PC-9 (cell line): ENCODE data around the gene TRANK1.

Source experiments
- CTCF ChIP-seq: fragments of 200-600 bp; sonication (generic); conservative IDR thresholded peaks from 2 replicates; pipeline ENCODE4 v1.6.1; 2017; ENCODE audit warnings: mixed run types, antibody characterized with exemption, mild to moderate bottlenecking, moderate library complexity
- EZH2 ChIP-seq: fragments of 200-600 bp; sonication (generic); IDR thresholded peaks from 2 replicates; pipeline ENCODE4 v1.8.0; 2017; ENCODE audit warnings: antibody characterized with exemption, low read depth

- TF ChIP-seq CTCF (no peak), EZH2 (no peak)
Measured at GRCh38 chr3:36965440-36965839, 20.6 kb upstream of the TRANK1 start.
